ENCODE data around the gene DGUOK.

Gene DGUOK

GRCh38 chr2:73987948-73988700, 61.4 kb downstream of the DGUOK start:
- TF ChIP-seq, protein P1, sequence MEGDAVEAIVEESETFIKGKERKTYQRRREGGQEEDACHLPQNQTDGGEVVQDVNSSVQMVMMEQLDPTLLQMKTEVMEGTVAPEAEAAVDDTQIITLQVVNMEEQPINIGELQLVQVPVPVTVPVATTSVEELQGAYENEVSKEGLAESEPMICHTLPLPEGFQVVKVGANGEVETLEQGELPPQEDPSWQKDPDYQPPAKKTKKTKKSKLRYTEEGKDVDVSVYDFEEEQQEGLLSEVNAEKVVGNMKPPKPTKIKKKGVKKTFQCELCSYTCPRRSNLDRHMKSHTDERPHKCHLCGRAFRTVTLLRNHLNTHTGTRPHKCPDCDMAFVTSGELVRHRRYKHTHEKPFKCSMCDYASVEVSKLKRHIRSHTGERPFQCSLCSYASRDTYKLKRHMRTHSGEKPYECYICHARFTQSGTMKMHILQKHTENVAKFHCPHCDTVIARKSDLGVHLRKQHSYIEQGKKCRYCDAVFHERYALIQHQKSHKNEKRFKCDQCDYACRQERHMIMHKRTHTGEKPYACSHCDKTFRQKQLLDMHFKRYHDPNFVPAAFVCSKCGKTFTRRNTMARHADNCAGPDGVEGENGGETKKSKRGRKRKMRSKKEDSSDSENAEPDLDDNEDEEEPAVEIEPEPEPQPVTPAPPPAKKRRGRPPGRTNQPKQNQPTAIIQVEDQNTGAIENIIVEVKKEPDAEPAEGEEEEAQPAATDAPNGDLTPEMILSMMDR (IDR thresholded peaks at IDR 0.05): no peak

- TF ChIP-seq, protein P1 (IDR thresholded peaks at IDR 0.05): no peak
Measured at GRCh38 chr2:73989972-73990371, 63.3 kb downstream of the DGUOK start.

GRCh38 chr2:73990531-73990930, 63.9 kb downstream of the DGUOK start:
- TF ChIP-seq, protein P1 (IDR thresholded peaks at IDR 0.05): no peak

- TF ChIP-seq, protein P1 (IDR thresholded peaks at IDR 0.05): no peak
Measured at GRCh38 chr2:73992036-73992435, 65.4 kb downstream of the DGUOK start.

- TF ChIP-seq, protein P1 (IDR thresholded peaks at IDR 0.05): no peak
Measured at GRCh38 chr2:73993376-73993775, 66.7 kb downstream of the DGUOK start.

DNA sequence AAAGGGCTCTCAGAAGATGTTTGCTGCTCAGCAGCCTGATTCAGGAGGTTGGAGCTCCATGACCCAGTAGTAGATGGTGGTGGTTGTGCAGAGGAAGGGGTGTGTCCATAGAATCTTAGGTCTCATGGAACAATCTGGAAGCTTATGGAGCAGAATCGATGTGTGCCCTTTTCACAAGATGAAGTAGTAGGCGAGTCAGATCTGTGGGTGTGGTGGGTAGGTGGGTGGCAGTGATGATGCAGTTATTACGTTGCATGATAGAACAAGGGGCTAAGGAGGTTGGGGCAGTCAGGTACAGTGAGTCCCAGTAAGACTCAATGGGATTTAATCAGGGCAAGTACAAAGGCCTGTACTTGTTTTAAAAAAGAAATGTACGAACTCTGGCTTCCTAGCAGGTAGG, 67.1 kb downstream of the DGUOK start:
- TF ChIP-seq, protein P1 (IDR thresholded peaks at IDR 0.05): no peak

DNA sequence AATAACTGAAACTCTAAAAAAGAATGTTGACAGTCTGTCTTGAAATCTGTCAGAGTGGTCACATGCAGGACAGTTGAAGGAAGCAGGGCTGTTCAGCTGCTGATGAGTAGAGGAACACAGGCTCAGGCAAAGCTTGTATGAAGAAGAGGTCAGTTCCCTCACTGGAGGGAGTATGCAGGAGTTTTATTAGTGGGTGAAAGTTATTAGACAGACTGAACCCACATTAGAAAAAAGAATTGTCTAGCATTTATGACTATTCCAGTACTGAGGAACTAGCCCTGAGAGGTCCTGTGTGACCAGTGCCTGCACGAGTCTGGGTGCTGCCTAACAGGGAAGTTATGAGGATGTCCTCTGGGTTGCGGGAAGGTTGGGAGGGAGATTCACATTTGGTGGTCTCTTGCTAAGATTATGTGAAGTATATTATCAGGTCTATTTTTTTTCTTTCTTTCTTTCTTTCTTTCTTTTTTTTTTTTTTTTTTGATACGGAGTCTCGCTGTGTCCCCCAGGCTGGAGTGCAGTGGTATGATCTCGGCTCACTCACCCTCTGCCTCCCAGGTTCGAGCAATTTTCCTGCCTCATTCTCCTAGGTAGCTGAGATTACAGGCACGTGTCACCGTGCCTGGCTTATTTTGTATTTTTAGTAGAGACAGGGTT, 67.6 kb downstream of the DGUOK start:
- TF ChIP-seq, protein P1 (IDR thresholded peaks at IDR 0.05): no peak
